Skin epidermis (tissue), 12 donors: ENCODE measurements around the gene MAGI1.

Source experiments
- H3K27ac ChIP-seq, 21 experiments: fragments of 200-600 bp; sonication (generic) in 11 of 21; one replicate each; pipeline ENCODE4 v1.5.0; 2020; ENCODE audit warnings: mild to moderate bottlenecking in 3 of 21, inconsistent platforms in 2 of 21, moderate library complexity in 2 of 21
- H3K4me3 ChIP-seq, 7 experiments: fragments of 200-600 bp; sonication (generic) in 2 of 7; one replicate each; pipeline ENCODE4 v1.5.0; 2020; ENCODE audit warnings: inconsistent platforms in 2 of 7, mild to moderate bottlenecking in 2 of 7, moderate library complexity in 1 of 7

MAGI1 gene

GRCh38 chr3:65354880-65355279, 683.8 kb downstream of the MAGI1 start:
- Histone ChIP-seq H3K27ac (no peak overlapping the region), H3K4me3 (no peak overlapping the region)

GRCh38 chr3:65352951-65353350, 685.8 kb downstream of the MAGI1 start:
- Histone ChIP-seq H3K27ac (no peak overlapping the region), H3K4me3 (no peak overlapping the region)

DNA sequence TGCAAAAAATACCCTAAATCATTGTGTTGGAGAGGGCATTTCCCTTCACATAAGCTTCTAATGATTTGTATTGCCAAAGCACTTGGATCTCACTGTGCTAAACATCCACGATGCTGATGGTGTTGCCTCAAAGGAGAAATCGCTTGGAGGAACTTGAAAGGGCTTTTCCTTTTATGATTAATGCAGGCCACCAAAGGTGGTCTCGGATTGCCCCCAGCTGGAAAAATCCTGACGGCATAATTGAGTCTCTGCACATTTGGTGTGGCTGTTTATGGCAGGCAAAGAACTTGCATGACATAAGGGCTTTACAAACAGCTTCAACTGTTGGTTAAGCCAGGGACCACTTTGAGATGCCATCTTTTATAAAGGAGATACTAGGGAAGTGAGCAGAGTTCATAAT, 687.0 kb downstream of the MAGI1 start:
- H3K27ac ChIP-seq: no peak overlapping the region
- no peak overlapping the region for H3K4me3 ChIP-seq

- Histone ChIP-seq H3K4me3 (no peak overlapping the region), H3K27ac (no peak overlapping the region)
Observed at GRCh38 chr3:65350801-65351476, 687.8 kb downstream of the MAGI1 start.

- Histone ChIP-seq H3K27ac (no peak overlapping the region), H3K4me3 (no peak overlapping the region)
Observed at GRCh38 chr3:65348398-65348995, 690.2 kb downstream of the MAGI1 start.

GRCh38 chr3:65347166-65347565, 691.6 kb downstream of the MAGI1 start:
- no peak overlapping the region for H3K4me3 ChIP-seq
- peak overlapping the region in 2 of 21 experiments; percentile 6 to 42 for H3K27ac ChIP-seq

- Histone ChIP-seq H3K4me3 (no peak overlapping the region), H3K27ac (no peak overlapping the region)
Observed at GRCh38 chr3:65344846-65345245, 693.9 kb downstream of the MAGI1 start.

DNA sequence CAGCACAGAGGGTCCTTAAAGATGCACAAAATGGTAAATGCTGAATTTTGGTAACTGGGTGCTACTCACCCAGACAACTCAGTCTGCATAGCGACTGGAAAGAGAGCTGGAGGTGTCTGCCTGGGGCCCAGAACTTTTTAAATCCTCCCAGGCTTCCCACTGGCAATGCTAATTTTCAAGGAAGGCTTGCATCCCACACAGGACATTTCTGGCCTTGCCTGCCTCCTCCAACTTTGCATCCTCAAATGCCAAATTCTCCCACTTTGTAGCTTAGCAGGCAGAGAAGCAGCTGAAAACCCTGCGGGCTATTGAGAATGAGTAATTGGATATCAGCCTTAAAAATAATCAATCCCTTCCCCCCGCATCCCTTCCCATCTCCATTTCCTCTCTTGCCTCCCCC, 694.3 kb downstream of the MAGI1 start:
- Histone ChIP-seq H3K4me3 (no peak overlapping the region), H3K27ac (no peak overlapping the region)

DNA sequence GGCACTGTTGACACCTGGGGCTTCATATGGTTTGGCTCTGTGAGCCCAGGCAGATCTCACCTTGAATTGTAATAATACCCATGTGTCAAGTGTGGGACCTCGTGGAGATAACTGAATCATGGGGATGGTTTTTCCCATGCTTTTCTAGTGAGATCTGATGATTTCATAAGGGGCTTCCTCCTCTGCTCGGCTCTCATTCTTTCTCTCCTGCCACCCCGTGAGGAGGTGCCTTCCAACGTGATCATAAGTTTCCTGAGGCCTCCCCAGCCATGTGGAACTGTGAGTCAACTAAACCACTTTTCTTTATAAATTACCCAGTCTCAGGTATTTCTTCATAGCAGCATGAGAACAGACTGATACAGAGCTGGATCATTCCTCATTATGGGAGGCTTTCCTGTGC, 695.0 kb downstream of the MAGI1 start:
- Histone ChIP-seq H3K27ac (no peak overlapping the region), H3K4me3 (no peak overlapping the region)

DNA sequence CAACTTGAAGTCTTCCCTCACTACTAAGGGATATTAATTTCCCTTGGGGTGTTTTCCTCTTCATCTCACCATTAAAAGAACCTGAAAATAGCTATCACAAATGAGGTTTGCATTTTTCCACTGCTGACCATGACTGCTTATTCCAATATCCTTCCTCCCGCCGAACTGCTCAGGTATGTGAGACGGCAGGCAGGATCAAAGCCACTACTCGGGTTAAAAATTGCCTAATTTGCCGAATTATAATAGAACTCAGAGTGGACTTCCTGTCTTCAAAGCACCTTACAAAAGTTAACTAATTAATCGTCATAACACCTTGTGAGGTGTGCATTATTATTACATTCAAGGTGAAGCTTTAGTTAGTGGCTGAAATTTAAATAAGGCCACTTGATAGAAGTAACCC, 695.7 kb downstream of the MAGI1 start:
- Histone ChIP-seq H3K27ac (no peak overlapping the region), H3K4me3 (no peak overlapping the region)

- no peak overlapping the region for H3K27ac ChIP-seq
- no peak overlapping the region for H3K4me3 ChIP-seq
Observed at GRCh38 chr3:65342084-65342683, 696.5 kb downstream of the MAGI1 start.

DNA sequence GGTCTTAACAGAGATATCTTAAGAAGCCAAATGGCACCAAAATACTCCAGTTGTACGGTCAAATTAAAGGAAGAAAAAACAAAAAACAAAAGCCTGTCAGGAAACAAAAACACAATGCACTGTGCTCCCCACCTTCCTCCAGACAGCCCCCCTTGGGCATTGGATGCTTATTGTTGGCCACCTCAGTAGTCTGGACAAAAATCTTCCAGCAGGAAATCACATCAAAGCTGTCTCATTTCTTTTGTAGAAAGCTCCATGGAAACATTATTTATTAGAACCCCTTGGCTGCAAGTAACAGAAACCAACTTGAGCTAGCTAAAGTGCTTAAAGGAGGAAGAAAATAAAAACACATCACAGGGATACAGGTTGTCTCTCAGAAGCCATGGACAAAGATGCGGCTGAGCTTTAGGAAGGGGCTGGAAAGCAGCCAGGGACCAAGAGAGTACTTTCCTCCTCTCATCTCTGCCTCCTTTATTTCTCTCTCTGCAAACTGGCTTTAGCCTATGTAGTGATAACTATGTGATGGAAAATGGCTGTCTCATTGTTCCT, 699.5 kb downstream of the MAGI1 start:
- H3K27ac ChIP-seq: peak overlapping the region in 1 of 21 experiments; percentile 30

GRCh38 chr3:65338571-65338970, 700.1 kb downstream of the MAGI1 start:
- Histone ChIP-seq H3K27ac (no peak overlapping the region), H3K4me3 (no peak overlapping the region)

More for the DNA sequence above, 699.5 kb downstream of the MAGI1 start:
- no peak overlapping the region for H3K4me3 ChIP-seq

DNA sequence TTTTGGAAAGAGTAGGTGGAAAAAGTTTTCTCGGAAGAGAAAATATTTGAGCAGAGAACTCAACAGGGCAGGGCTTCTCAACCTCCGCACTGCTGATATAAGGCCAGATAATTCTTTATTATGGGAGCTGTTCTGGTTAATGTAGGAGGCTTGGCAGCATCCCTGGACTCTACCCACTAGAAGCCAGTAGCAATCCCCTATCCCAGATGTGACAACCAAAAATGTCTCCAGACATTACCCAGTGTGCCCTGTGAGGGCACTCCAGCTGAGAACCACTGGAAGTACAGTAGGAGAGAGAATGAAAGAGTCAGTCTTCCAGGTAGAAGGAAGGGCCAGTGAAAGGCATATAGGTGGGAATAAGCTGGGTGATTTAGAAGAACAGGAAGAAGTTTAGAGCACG, 703.1 kb downstream of the MAGI1 start:
- no peak overlapping the region for H3K27ac ChIP-seq
- H3K4me3 ChIP-seq: no peak overlapping the region

GRCh38 chr3:65334045-65334665, 704.6 kb downstream of the MAGI1 start:
- Histone ChIP-seq H3K4me3 (no peak overlapping the region), H3K27ac (no peak overlapping the region)

GRCh38 chr3:65331730-65332129, 707.0 kb downstream of the MAGI1 start:
- Histone ChIP-seq H3K4me3 (no peak overlapping the region), H3K27ac (no peak overlapping the region)

DNA sequence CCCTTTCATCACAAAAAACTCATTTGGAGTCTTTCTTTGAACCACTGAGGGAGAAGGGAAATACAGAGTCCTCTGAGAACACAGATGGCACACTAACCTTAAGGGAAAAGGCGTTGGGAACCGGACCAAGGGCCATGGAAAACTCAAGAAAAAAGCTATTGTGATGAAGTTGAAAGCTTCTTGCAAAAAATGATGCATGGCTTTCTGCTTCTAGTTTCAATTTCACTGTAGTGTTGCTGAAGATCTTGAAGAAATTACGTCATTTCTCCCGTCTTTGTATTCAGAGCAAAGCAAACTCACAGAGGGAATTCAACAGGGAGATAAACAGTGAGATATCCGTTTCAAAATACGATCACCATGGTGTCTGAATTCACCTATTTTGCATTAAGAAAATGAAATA, 708.6 kb downstream of the MAGI1 start:
- no peak overlapping the region for H3K4me3 ChIP-seq
- H3K27ac ChIP-seq: no peak overlapping the region

GRCh38 chr3:65328148-65328547, 710.6 kb downstream of the MAGI1 start:
- H3K27ac ChIP-seq: no peak overlapping the region

DNA sequence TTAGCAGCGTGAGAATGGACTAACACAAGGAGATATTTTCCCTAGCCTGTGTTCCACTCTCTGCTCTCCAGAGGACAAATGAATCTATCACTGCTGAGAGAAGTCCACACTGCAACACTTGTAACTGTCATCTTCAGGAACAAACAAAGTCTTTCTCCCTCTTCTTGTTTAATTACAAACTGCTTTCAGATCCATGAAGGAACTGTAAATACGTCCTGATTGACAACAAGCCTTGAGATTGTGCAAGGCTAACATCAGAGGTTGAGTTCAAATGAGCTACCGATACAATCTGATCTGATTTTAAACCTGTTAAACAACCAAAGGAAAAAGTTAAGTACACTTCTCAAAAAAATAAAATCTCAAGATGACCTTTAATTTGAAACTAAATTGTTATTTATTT, 712.1 kb downstream of the MAGI1 start:
- Histone ChIP-seq H3K4me3 (no peak overlapping the region), H3K27ac (no peak overlapping the region)

More at GRCh38 chr3:65328148-65328547, 710.6 kb downstream of the MAGI1 start:
- no peak overlapping the region for H3K4me3 ChIP-seq

DNA sequence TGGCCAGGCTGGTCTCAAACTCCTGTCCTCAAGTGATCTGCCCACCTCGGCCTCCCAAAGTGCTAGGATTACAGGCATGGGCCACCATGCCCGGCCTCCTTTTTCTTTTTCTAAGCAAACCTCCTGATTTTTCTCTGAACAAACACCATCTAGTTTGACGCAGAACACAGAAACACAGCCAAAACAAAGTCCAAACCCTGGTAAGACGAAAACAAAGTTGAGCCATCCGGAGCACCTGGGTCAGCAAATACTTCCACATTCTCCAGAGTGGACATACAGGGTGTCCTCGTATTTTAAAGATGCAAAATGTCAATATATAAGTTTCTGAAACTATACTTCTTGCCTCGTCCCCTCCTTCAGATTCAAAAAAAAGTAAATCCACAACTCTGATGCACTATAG, 715.8 kb downstream of the MAGI1 start:
- Histone ChIP-seq H3K27ac (no peak overlapping the region), H3K4me3 (no peak overlapping the region)

DNA sequence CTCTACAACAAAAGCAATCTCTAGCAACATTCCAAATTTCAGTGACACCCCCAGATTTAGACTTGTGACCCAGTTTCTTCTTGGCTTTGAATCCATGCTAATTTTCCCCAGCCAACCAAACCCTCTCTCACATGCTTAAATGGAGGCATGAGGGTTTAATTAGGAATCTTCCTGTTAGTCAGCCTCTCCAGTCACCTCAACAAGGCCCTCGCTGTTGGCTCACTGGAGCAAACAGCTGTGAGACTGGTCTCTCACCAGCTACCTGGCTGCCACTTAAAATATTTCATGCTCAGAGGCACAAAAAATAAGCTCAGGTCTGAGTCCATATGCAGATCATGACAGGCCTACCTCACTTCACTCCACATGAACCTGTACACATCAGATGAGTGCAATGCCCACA, 720.5 kb downstream of the MAGI1 start:
- no peak overlapping the region for H3K27ac ChIP-seq
- no peak overlapping the region for H3K4me3 ChIP-seq
